B cell (primary cell): Measurements from ENCODE around the gene HDHD3. TPM values are rescaled to one million over a fixed set of nuclear protein-coding genes. Genes with fewer than 3 reads are reported as not detected.

ENCODE experiments used
- ATAC-seq: fragments of 200-7000 bp; cut with Tn5 transposase; one replicate; pipeline ENCODE4 v1.10.0; 2021; ENCODE audit warnings: low read depth, mild to moderate bottlenecking, moderate number of reproducible peaks, moderate library complexity
- CTCF ChIA-PET: fragments of 350-600 bp; sonication (Branson Sonifier 250); formaldehyde crosslinking; loops from one replicate; lab custom pipeline; 2021; ENCODE audit warnings: antibody characterized with exemption, inconsistent platforms; lab: Charles Lee
- POLR2A ChIA-PET: fragments of 350-600 bp; sonication (Branson Sonifier 250); formaldehyde crosslinking; loops from one replicate; lab custom pipeline; 2021; ENCODE audit warnings: antibody characterized with exemption; lab: Charles Lee
- DNase-seq: peaks from one replicate; pipeline ENCODE4 v3.0.0; 2013
- H2AFZ ChIP-seq: 2 replicates; pipeline ENCODE4 v1.6.1; 2012; ENCODE audit warnings: mild to moderate bottlenecking, low read depth, low read length; ENCODE audit not compliant: insufficient read depth, poor library complexity, severe bottlenecking
- H3K27ac ChIP-seq, 2 donors: 1 replicate in 1 of 2; 2 replicates in 1 of 2; pipeline ENCODE4 v1.5.1; 2012 to 2013; ENCODE audit warnings: low read length in 2 of 2, mild to moderate bottlenecking in 2 of 2, moderate library complexity in 1 of 2
- H3K27me3 ChIP-seq, 4 experiments: fragments of 200-600 bp in 1 of 4; sonication (generic) in 1 of 4; replicated peaks in 1 of 4; 1 replicate in 2 of 4; 2 replicates in 2 of 4; pipeline versions ENCODE4 v1.6.1 to v1.7.0; 2013 to 2016; ENCODE audit warnings: low read length in 3 of 4, mild to moderate bottlenecking in 2 of 4, mixed read lengths in 1 of 4, moderate library complexity in 1 of 4; ENCODE audit not compliant: insufficient read depth in 4 of 4, control insufficient read depth in 3 of 4; ENCODE audit errors: control extremely low read depth in 1 of 4
- H3K36me3 ChIP-seq, 2 experiments: replicated peaks in 1 of 2; 1 replicate in 1 of 2; 2 replicates in 1 of 2; pipeline versions ENCODE4 v1.6.1 to v1.7.1; 2013; ENCODE audit warnings: low read length in 1 of 2; ENCODE audit not compliant: insufficient read depth in 2 of 2, control insufficient read depth in 1 of 2; ENCODE audit errors: control extremely low read depth in 1 of 2, extremely low read depth in 1 of 2
- H3K4me1 ChIP-seq, 2 donors: fragments of 200-600 bp in 1 of 2; sonication (generic) in 1 of 2; 1 replicate in 1 of 2; 2 replicates in 1 of 2; pipeline versions ENCODE4 v1.5.1 to v1.6.1; 2013 to 2017; ENCODE audit warnings: low read length in 2 of 2; ENCODE audit not compliant: control insufficient read depth in 2 of 2, insufficient read depth in 2 of 2
- H3K4me2 ChIP-seq: replicated peaks from 2 replicates; pipeline ENCODE3; 2012; ENCODE audit warnings: mild to moderate bottlenecking, low read depth, low read length; ENCODE audit not compliant: poor library complexity, severe bottlenecking
- H3K4me3 ChIP-seq, 5 experiments: fragments of 200-600 bp in 1 of 5; sonication (generic) in 1 of 5; 1 replicate in 3 of 5; 2 replicates in 2 of 5; pipeline versions ENCODE4 v1.5.1 to v1.7.0; 2011 to 2016; ENCODE audit warnings: low read length in 4 of 5, mild to moderate bottlenecking in 4 of 5, low read depth in 2 of 5, control low read depth in 1 of 5, moderate library complexity in 1 of 5; ENCODE audit not compliant: insufficient read depth in 1 of 5; ENCODE audit errors: control extremely low read depth in 1 of 5, extremely low read depth in 1 of 5
- H3K79me2 ChIP-seq: fragments of 200-600 bp; sonication (generic); one replicate; pipeline ENCODE4 v1.6.0; 2016; ENCODE audit warnings: low read length; ENCODE audit not compliant: control insufficient read depth, insufficient read depth
- H3K9ac ChIP-seq: fragments of 200-600 bp; sonication (generic); 2 replicates; pipeline ENCODE4 v1.6.1; 2017; ENCODE audit warnings: mild to moderate bottlenecking, low read length, moderate library complexity
- H3K9me3 ChIP-seq, 3 donors: one replicate each; pipeline versions ENCODE4 v1.6.1 to v1.7.1; 2013; ENCODE audit warnings: low read length in 2 of 3; ENCODE audit not compliant: control insufficient read depth in 2 of 3, insufficient read depth in 1 of 3; ENCODE audit errors: control extremely low read depth in 1 of 3
- H4K20me1 ChIP-seq: 2 replicates; pipeline ENCODE4 v1.6.0; 2012; ENCODE audit warnings: mild to moderate bottlenecking, low read length; ENCODE audit not compliant: insufficient read depth, control insufficient read depth, poor library complexity, severe bottlenecking
- H3K27ac Mint-ChIP-seq: one replicate; pipeline ENCODE4 v1.8.0; 2021; ENCODE audit warnings: mixed read lengths
- H3K27me3 Mint-ChIP-seq: one replicate; pipeline ENCODE4 v1.8.0; 2021; ENCODE audit warnings: mixed read lengths
- H3K4me1 Mint-ChIP-seq: one replicate; pipeline ENCODE4 v1.8.0; 2021; ENCODE audit warnings: mixed read lengths
- H3K4me3 Mint-ChIP-seq: one replicate; pipeline ENCODE4 v1.8.0; 2021; ENCODE audit warnings: mixed read lengths
- H3K9me3 Mint-ChIP-seq: one replicate; pipeline ENCODE4 v1.8.0; 2022; ENCODE audit warnings: mixed read lengths; ENCODE audit not compliant: insufficient read depth
- CTCF ChIP-seq: fragments of 200-600 bp; IDR thresholded peaks from one replicate; pipeline ENCODE4 v1.8.0; 2022; ENCODE audit warnings: antibody characterized with exemption, mild to moderate bottlenecking
- EZH2 ChIP-seq: IDR thresholded peaks from 2 replicates; pipeline ENCODE4 v1.6.1; 2012; ENCODE audit warnings: borderline replicate concordance, low read depth, mild to moderate bottlenecking, moderate library complexity, low read length; ENCODE audit not compliant: insufficient read depth, poor library complexity, severe bottlenecking
- WGBS: methylation state at CpG from one replicate; pipeline ENCODE4 v1.1.5; 2013; ENCODE audit warnings: missing lambda C conversion rate; ENCODE audit not compliant: insufficient coverage; 5-methylcytosine and 5-hydroxymethylcytosine counted together
- intact Hi-C: fragments of 100-400 bp; cut with micrococcal nuclease; formaldehyde crosslinking; loops from one replicate; pipeline ENCODE4 v1.10.0; 2022
- polyA plus RNA-seq: library from polyadenylated mRNA; depleted of rRNA; stranded (reverse); fragments of >200 nt; gene quantifications from 2 replicates; pipeline ENCODE4 v1.2.3, GENCODE V29; 2012
- total RNA-seq, 2 donors: library from RNA; stranded (reverse); fragments of 120-200 nt in 1 of 2; gene quantifications; 1 replicate in 1 of 2; 2 replicates in 1 of 2; pipeline versions ENCODE4 v1.2.3 to v1.2.4, GENCODE V29; 2013 to 2022

HDHD3 gene
- total and polyA plus RNA-seq, 2 donors (not counting 1 experiment from before 2014, with no cell fraction given): 26.2 to 36.3 TPM

GRCh38 chr9:113345190-113345589 lies 31.6 kb downstream of the HDHD3 start:
- Histone ChIP-seq H3K27ac (no peak overlapping the region), H3K4me1 (peaks cover 12 to 13% of the 10 kb centered on the region in 2 donors), H2AFZ (no peak overlapping the region), H3K79me2 (no peaks in the 10 kb centered on the region), H3K4me2 (no peak overlapping the region), H3K4me3 (no peak overlapping the region), H3K9ac (no peak overlapping the region), H3K9me3 (no peaks in the 10 kb centered on the region), H3K27me3 (peaks cover 0 to 5% (median 1%) of the 10 kb centered on the region in 4 experiments), H4K20me1 (no peaks in the 10 kb centered on the region), H3K36me3 (no peaks in the 10 kb centered on the region)
- ChIA-PET POLR2A (no interaction called here), CTCF (no interaction called here)
- TF ChIP-seq EZH2 (no peak), CTCF (no peak)
- DNase-seq (no peak), ATAC-seq (no peak)
- H3K9me3 Mint-ChIP-seq: no peaks in the 10 kb centered on the region
- H3K27ac Mint-ChIP-seq: no peak overlapping the region
- no CpG with 5 or more reads among the region's 2 CpGs for WGBS
- intact Hi-C loops: no loop called here
- no peak overlapping the region for H3K4me3 Mint-ChIP-seq
- H3K27me3 Mint-ChIP-seq: peaks cover 4% of the 10 kb centered on the region
- peaks cover 19% of the 10 kb centered on the region for H3K4me1 Mint-ChIP-seq

- Mint-ChIP-seq H3K4me1 (peaks cover 16% of the 10 kb centered on the region), H3K27me3 (peaks cover 4% of the 10 kb centered on the region), H3K4me3 (no peak overlapping the region), H3K27ac (no peak overlapping the region), H3K9me3 (no peaks in the 10 kb centered on the region)
- ATAC-seq (no peak), DNase-seq (no peak)
- H3K27ac ChIP-seq: no peak overlapping the region
- ChIA-PET CTCF (no interaction called here), POLR2A (no interaction called here)
- intact Hi-C loops: no loop called here
- peak overlapping the region; percentile 15 for H2AFZ ChIP-seq
- H3K36me3 ChIP-seq: no peaks in the 10 kb centered on the region
- peaks cover 8 to 12% of the 10 kb centered on the region in 2 donors for H3K4me1 ChIP-seq
- no peaks in the 10 kb centered on the region for H3K27me3 ChIP-seq
- no peak overlapping the region for H3K4me3 ChIP-seq
- no peaks in the 10 kb centered on the region for H3K79me2 ChIP-seq
- no peak overlapping the region for H3K4me2 ChIP-seq
- H4K20me1 ChIP-seq: no peaks in the 10 kb centered on the region
- no peak overlapping the region for H3K9ac ChIP-seq
- WGBS: no CpG with 5 or more reads among the region's 1 CpG
- no peaks in the 10 kb centered on the region for H3K9me3 ChIP-seq
- TF ChIP-seq EZH2 (no peak), CTCF (no peak)
Observed at GRCh38 chr9:113343732-113344231, 33.0 kb downstream of the HDHD3 start.
